ENCODE data around the gene OR8K1.

Gene OR8K1

GRCh38 chr11:56375324-56375723 is 29.5 kb downstream of the OR8K1 start, which contains the start of gene OR8U1:
Gene OR8U1, plus strand, starts transcription at chr11:56375624. Its CDS starts 0 bp downstream, at chr11:56375624.
- DNase-seq (ENCODE audit: low read depth, low spot score), result no peak
- no peak within 1 kb of the TSS for H3K9ac ChIP-seq (ENCODE audit: insufficient read length)
- H3K36me3 ChIP-seq (ENCODE audit: insufficient read depth, low read length), result no peaks in the 10 kb centered on the region
- TF ChIP-seq FOXP2 (optimal IDR thresholded peaks at IDR 0.05; ENCODE audit: control extremely low read depth, extremely low read length, insufficient read depth) (no peak), POLR2AphosphoS5 (IDR thresholded peaks at IDR 0.05; ENCODE audit: borderline replicate concordance, low read depth, low read length) (no peak), EZH2 (IDR thresholded peaks at IDR 0.05) (no peak)
- no peak within 1 kb of the TSS for H3K27ac ChIP-seq
- no peaks in the 10 kb centered on the region for H3K9me3 ChIP-seq (ENCODE audit: low read depth, low read length)
- H3K4me3 ChIP-seq, result no peak within 1 kb of the TSS

GRCh38 chr11:56380120-56380519 is 34.3 kb downstream of the OR8K1 start:
- DNase-seq (ENCODE audit: low read depth, low spot score), result no peak
- Histone ChIP-seq H3K36me3 (ENCODE audit: insufficient read depth, low read length) (no peaks in the 10 kb centered on the region), H3K27ac (no peak overlapping the region), H3K9ac (ENCODE audit: insufficient read length) (no peak overlapping the region), H3K4me3 (no peak overlapping the region), H3K9me3 (ENCODE audit: low read depth, low read length) (no peaks in the 10 kb centered on the region)
- no peak for TF ChIP-seq POLR2AphosphoS5 (IDR thresholded peaks at IDR 0.05; ENCODE audit: borderline replicate concordance, low read depth, low read length)
- TF ChIP-seq EZH2 (IDR thresholded peaks at IDR 0.05), result no peak
- TF ChIP-seq FOXP2 (optimal IDR thresholded peaks at IDR 0.05; ENCODE audit: control extremely low read depth, extremely low read length, insufficient read depth), result no peak

GRCh38 chr11:56394381-56394780 is 48.5 kb downstream of the OR8K1 start:
- no peaks in the 10 kb centered on the region for H3K9me3 ChIP-seq (ENCODE audit: low read depth, low read length)
- no peak for DNase-seq (ENCODE audit: low read depth, low spot score)
- H3K36me3 ChIP-seq (ENCODE audit: insufficient read depth, low read length), result no peaks in the 10 kb centered on the region
- H3K9ac ChIP-seq (ENCODE audit: insufficient read length), result no peak overlapping the region
- H3K4me3 ChIP-seq, result no peak overlapping the region
- no peak overlapping the region for H3K27ac ChIP-seq
- no peak for TF ChIP-seq POLR2AphosphoS5 (IDR thresholded peaks at IDR 0.05; ENCODE audit: borderline replicate concordance, low read depth, low read length)
- TF ChIP-seq EZH2 (IDR thresholded peaks at IDR 0.05), result no peak
- no peak for TF ChIP-seq FOXP2 (optimal IDR thresholded peaks at IDR 0.05; ENCODE audit: control extremely low read depth, extremely low read length, insufficient read depth)

GRCh38 chr11:56396047-56396446 is 50.2 kb downstream of the OR8K1 start:
- Histone ChIP-seq H3K9ac (ENCODE audit: insufficient read length) (no peak overlapping the region), H3K27ac (no peak overlapping the region), H3K4me3 (no peak overlapping the region), H3K9me3 (ENCODE audit: low read depth, low read length) (no peaks in the 10 kb centered on the region), H3K36me3 (ENCODE audit: insufficient read depth, low read length) (no peaks in the 10 kb centered on the region)
- no peak for DNase-seq (ENCODE audit: low read depth, low spot score)
- TF ChIP-seq FOXP2 (optimal IDR thresholded peaks at IDR 0.05; ENCODE audit: control extremely low read depth, extremely low read length, insufficient read depth) (no peak), POLR2AphosphoS5 (IDR thresholded peaks at IDR 0.05; ENCODE audit: borderline replicate concordance, low read depth, low read length) (no peak), EZH2 (IDR thresholded peaks at IDR 0.05) (no peak)

All from SK-N-MC (cell line).